Right ventricle myocardium inferior (tissue), 1 donor: ENCODE data around the gene NEU4. TPM values are rescaled to one million over a fixed set of nuclear protein-coding genes. Genes with fewer than 3 reads are reported as not detected.
"Not testable (repeated sequence)": the region's sequence is repeated elsewhere in the genome, so short reads cannot be mapped to it uniquely, and the experiment has no call there.

Experiments used
- ATAC-seq: fragments of 200-7000 bp; cut with Tn5 transposase; one replicate; pipeline ENCODE4 v1.9.1; 2020; ENCODE audit warnings: mild to moderate bottlenecking, moderate library complexity
- DNase-seq: peaks from one replicate; pipeline ENCODE4 v3.0.0; 2021; ENCODE audit errors: missing footprints
- intact Hi-C: fragments of 100-400 bp; cut with DNase I; formaldehyde crosslinking; loops from one replicate; pipeline ENCODE4 v1.11.0; 2022
- total RNA-seq: library from RNA; stranded (reverse); fragmentation: NEBNext Ultra II Directional; extraction: Animal tissue kit (Norgen Biotek cat#: 25700); gene quantifications from one replicate; pipeline ENCODE4 v1.2.1, GENCODE V29; 2021
- donor health status: DM: no; HTN: yes; CAD: no; lungs with severe emphysema.

NEU4 gene
- total RNA-seq, 1 donor from 2014 or later, result 0.30 TPM

DNA sequence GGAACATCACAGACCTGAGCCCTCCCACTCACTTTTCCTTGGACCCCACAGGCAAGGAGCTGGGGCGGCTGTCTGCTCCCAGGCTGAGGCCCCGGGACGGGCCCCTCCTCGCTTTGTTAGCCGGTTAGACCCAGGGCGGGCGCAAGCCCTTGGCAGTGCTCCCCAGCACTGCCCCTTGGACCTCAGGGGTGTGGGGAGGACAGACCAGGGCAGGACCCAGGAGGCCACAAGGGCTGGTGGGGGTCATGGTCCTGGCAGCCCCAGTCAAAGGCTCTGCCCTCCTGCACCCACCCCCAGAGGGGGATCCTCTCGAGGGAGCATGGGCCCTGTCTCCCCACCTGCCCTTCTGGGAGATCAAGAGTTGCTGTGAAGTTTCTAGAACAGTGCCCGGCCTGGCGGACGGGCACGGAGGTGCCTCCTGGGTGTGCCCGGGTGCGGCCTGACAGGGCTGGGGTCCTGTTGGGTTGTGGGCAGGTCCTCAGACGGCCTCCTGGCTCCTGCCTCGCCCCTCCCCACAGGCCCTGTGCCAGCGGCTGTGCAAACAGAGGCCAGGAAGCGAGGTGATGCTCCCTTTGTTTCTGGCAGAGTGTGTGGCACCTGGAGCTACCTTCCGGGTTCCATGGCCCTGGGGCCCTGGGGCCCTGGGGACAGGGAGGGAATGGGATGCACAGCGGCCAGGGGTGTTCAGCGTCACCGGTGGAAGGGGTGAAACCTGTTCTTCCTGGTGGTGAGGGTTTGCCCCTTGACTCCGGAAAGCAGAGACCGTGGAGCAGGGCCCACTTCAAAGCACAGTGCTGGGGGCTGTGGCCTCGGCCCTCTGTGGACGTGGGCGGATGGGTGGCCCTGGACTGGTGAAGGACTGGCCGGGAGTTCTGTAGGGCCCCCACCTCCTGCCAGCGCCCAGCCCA is 35.2 kb upstream of the NEU4 start:
- ATAC-seq (no peak), DNase-seq (peak; percentile 22)
- intact Hi-C loops, result no loop called here

DNA sequence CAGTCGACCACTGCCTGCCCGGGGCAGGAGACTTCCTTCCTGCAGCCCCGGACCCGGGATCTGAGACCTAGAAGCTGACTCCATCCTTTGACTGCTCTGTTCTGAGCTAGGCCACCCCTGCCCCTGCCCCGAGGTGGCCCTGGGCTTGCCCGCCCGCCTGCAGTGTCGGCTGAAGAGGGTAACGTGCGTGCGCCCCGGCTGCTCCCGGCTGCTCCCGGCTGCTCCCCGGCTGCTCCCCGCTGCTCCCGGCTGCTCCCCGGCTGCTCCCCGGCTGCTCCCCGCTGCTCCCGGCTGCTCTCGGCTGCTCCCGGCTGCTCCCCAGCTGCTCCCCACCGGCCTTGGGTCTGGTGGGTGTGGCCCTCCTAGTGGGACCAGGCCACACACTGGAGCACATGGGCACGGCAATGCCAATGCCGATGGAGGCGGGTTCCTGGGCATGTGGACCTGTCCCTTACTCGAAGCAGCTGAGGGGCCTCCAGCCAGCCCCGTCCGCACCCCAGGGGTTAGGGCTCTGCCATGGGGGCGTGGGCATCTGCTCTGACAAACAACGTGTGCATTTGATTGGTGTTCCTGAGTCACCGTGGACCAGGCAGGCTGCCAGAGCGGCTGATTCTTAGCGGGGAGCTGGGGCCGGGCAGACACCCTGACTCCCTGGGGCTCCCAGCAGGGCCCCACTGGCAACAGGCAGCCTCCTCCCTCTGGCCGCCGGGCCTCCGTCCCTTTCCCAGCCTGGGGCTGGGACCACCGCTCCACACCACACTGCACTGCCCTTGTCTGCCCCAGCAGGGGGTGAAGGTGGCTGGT is 34.4 kb upstream of the NEU4 start:
- ATAC-seq (no peak), DNase-seq (peak; percentile 48)
- intact Hi-C loops, result no loop called here

DNA sequence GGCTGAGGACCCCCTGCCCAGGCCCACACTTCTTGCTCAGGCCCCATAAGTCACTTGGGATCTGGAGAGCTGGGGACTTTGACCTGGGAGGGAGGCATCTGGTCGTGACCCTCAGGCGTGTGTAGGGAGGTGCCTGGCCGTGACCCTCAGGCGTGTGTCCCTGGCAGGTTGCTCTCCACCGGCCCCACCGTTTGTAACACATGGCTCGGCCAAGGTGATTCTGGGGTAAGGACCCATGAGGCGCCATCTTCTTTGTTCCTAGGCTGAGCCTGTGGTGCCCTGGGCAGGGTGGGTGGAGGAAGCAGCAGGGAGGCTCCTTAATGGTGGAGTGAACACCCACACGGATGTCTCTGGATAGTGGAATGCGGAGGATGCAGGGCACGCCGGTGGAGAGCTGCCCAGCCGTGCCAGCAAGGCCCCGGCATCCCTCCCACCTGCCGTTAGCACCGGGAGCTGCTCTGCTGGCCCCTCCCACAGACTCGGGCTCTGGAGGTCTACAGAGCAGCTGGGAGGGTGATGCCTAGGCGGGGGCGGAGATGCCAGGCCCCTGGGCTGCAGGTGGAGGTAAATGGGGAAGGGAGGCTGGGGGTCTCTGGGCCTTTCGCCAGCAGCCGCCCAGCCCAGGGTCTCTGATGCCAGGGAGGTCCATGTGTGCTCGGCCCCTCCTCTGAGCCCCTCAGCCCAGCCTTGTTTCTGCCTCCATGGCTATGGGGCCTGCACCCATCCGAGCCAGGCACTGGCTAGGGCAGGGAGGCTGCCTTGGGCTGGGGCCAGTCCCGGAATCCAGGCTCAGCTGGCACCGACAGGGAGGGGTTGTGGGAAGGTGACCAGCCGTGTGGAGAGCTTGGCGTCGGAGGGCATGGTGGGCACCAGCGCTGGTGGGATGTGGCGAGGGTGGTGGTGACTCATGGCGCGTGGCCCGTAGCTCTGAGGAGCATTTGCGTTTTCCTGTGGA is 33.5 kb upstream of the NEU4 start:
- no peak for ATAC-seq
- intact Hi-C loops, result no loop called here
- peak; percentile 65 for DNase-seq

DNA sequence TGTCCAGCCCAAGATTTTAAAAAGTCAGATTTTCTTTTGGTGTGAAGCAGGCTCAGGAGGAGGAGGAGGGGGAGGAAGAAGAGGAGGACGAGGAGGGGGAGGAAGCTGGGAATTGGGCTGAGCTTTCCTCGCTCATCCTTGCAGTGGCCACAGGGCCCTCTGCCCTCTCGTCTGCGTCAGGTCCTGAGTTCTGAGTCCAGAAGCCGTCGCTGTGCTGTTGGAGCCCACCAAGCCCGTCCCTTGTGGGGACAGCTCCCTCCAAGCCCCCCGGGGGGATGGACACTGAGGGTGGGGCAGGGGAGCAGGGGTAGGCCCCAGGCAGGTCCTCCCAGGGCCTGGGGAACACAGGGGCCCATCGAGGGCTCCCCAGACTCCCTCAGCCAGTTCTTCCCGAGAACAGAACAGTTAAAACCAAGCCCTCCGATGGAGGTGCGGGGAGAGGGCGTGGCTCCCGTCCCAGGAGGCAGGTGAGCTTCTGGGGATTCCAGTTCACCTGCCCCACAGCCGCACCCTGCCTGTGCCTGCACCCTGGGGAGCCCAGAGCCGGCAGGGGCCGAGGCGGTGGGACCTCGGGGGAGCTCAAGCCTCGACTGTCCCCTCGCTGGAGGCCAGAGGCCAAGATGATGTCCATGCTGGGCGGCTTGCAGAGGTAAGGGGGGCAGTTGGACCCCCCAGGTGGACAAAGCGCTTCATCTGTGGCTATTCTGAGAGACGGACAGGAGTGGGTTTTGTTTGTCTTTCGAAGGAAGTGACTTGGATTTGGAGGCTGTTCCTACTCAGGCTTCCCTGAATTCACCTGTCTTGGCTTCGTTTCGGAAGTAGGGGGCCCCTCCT is 32.4 kb upstream of the NEU4 start, which contains the start of gene GAL3ST2:
Gene GAL3ST2 (plus strand): TSS at position 487 of the 834 bp plus-strand sequence. CDS start 134 bp downstream, at position 621.
- intact Hi-C loops, result no loop called here
- ATAC-seq (no peak), DNase-seq (no peak)

DNA sequence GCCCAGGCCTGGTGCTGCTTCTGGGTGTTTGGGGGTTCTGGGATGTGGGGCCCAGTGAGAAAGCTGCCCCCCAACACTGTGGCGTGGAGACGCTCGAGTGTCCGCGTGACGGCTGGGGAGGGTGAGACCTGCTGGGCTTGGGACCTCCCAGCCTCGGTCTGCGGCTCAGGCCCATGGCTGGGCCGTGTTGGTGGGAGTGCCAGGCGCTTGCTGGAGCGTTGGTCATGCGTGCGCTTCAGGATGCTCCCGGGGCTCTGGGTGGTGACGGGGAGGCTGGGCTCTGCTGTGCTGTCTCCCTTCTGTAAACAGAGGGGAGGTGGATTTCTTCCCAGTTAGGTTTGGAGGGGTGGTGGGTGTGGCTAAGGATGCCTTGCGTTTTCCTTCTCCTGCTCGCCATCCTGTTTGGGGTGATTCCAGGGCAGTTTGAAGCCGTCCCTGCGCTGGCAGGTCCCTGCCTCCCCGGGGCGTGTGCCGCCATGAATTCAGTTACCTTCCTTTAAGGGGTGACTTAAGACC is 31.8 kb upstream of the NEU4 start:
- intact Hi-C loops, result no loop called here
- ATAC-seq (no peak), DNase-seq (no peak)

DNA sequence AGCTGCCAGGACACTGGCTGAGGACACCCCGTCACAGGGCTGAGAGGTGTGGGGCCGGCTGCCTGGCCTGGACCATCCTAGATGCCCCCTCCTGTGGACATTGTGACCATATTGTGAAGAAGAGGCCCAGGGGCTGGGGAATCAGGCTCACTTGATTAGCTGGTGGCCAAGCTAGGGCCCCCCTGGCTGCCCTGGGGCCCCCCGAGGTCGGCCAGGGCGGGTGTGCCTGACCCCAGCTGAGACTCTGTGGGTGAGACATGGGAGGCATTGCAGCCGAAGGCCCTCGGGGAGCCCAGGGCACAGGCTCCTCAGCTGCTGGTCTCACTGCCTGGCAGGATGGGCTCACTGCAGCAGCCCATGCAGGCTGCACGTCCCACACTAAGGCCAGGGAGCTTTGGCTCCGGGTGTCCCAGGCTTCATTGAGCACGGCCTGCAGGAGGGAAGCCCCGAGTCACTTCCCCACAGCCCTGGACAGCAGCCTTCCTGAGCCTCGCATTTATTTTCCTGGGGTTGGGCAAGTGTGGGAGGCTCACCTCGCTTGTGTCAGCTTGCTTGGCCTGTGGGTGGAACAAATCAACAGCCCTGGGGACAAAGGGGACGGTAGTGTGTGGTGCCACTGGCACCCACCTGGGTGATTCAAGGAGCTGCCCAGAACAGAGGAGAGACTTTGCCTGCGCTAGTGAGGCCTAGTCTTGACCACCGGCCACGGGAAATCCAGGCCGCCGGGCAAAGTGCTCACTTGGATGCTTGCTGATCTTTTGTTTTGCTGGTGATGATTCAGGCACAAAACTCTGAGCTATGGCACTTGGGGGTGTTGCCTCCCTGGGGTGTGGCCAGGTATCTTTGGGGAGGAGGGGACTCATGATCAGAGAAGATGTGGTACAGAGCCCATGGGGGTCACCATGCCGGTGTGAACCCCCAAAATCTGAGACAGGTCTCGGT is 31.0 kb upstream of the NEU4 start:
- ATAC-seq, result no peak
- DNase-seq, result no peak
- intact Hi-C loops, result no loop called here

DNA sequence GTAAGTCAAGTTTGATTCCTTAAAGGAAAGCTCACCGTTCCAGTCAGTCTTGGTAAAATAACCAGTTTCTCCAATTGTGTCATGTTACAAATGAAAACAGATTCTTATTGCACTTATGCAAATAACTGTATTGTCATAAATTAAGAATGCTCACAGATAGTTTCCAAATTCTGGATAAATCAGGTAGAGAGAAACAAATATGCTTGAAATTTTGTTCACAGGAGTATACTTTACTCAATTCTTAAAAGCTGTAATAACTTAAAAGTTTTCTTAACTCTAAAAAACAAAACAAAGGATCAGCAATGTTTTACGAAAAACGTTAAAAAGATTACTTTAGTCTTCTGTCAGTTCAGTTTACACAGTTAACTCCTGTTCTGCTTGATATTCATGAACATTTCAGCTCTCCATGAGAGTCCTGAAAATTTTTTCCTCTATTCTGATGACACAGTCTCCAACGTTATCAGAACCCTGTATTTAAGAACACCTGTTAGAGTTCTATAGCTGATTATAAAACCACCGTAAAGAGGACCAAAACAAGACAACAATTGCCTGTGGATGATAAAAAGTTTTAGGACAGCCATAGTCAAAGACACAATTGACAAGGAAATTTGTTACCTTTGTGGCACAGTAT is 27.9 kb upstream of the NEU4 start:
- intact Hi-C loops, result no loop called here
- no peak for ATAC-seq
- no peak for DNase-seq

DNA sequence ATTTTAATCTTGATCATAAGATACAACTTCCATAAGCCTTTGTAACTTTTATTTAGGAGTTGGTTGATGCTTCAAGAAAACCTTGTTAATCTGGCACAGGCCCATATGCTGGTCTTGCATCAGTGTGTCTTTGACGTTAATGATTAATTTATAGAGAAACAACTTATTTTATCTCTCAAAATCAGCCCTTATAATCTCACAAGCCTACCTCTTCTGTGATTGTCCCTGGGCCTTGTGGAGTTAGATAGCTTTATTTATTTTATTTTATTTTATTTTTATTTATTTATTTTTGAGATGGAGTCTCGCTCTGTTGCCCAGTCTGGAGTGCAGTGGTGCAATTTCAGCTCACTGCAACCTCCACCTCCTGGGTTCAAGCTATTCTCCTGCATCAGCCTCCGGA is 26.9 kb upstream of the NEU4 start:
- intact Hi-C loops, DNase-seq, ATAC-seq: not testable (repeated sequence)

DNA sequence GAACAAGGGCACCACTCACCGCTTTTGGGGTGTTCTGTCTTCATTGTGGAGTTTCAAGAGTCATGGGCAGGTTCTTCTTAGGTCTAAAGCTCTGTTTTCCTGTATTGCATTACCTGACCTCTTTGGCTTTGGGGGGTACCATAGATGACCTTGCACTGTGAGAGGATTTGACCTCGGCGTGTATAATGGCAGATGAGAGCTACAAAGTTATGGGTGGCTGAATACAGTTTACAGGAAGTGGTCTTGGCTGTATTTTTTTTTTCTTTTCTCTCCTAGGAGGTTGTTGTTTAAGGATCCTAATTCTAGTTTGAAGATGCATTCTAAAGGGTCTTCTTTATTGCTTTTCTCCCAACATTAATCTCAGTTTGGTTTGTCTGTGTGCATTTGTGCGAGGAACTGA is 20.9 kb upstream of the NEU4 start:
- intact Hi-C loops, result no loop called here
- DNase-seq, result no peak
- no peak for ATAC-seq

DNA sequence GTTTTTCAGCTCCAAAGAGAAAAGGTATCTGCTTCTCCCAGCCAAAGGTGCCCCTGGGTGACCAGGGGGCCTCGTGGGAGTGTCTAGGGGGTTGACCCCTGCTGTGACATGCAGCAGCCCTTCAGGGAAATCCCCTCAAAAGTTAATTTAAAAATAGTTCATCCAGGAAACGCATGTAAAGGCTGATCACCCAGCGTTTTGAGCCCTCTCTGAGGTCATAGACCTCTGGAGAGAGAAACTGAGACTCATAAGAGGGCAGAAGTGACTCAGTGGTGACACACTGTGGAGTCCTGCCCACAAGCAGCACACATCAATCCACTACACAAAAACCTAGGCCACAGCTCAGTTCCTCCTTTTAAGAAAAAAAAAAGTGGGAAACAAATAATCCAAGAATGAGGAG is 20.4 kb upstream of the NEU4 start:
- intact Hi-C loops, result no loop called here
- no peak for ATAC-seq
- DNase-seq, result no peak

DNA sequence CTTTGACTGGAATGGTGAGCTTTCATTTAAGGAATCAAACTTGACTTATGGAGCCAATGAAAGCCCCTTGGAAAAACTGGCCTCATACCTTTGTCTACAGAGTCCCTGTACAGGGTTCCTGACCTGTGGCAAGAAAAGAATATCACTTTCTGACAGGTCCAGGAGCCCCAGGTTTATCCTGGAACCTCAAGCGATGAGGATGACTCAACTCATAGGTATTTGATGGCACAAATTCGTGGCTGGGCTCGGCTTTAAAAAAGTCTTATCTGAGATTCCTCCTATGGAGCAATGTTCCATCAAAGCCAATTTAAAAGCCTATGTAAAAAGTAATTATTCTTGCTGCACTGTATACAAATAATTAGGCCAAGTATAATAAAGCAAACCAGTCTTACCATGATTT is 17.6 kb upstream of the NEU4 start:
- intact Hi-C loops, DNase-seq, ATAC-seq: not testable (repeated sequence)

DNA sequence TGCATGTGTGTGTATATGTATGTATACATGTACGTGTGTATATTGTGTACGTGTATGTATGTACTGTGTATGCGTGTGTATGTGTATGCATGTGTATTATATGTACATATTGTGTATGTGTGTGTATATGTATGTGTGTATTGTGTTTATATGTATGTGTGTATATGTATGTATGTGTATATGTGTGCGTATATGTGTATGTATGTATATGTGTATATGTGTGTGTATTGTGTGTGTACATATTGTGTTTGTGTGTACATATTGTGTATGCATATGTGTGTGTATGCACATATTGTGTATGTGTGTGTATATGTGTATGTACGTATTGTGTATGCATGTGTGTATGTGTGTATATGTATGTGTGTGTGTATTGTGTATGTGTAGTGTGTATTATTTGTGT is 15.6 kb upstream of the NEU4 start:
- intact Hi-C loops, result no loop called here
- ATAC-seq (no peak), DNase-seq (no peak)

DNA sequence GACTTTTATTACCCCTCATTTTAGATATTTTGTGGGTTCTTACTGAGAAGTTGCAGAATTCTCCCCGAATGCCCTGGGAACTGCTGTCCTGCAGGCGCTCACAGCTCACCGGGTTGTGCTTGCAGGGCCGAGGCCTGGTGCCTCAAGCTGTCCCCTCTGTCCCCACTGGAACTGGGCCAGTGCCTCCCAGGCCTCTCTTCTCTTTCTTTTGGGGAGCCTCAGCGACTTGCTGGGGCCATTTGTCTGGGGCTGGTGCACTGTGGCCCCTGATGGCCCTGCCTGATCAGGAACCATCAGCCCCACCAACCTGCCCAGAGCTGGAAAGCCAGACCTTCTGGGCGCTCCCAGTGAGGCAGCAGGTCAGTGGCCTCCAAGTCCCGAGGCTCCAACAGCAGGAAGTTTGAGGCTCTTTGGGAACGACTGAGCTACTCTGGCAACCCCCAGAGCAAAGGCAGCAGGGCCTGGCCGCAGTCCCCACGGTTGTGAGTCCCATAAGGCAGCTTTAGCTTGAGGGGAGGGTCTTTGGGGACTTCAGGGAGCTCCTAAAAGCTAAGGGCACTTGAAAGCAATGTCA is 14.7 kb upstream of the NEU4 start:
- intact Hi-C loops, result no loop called here
- DNase-seq, result no peak
- no peak for ATAC-seq

DNA sequence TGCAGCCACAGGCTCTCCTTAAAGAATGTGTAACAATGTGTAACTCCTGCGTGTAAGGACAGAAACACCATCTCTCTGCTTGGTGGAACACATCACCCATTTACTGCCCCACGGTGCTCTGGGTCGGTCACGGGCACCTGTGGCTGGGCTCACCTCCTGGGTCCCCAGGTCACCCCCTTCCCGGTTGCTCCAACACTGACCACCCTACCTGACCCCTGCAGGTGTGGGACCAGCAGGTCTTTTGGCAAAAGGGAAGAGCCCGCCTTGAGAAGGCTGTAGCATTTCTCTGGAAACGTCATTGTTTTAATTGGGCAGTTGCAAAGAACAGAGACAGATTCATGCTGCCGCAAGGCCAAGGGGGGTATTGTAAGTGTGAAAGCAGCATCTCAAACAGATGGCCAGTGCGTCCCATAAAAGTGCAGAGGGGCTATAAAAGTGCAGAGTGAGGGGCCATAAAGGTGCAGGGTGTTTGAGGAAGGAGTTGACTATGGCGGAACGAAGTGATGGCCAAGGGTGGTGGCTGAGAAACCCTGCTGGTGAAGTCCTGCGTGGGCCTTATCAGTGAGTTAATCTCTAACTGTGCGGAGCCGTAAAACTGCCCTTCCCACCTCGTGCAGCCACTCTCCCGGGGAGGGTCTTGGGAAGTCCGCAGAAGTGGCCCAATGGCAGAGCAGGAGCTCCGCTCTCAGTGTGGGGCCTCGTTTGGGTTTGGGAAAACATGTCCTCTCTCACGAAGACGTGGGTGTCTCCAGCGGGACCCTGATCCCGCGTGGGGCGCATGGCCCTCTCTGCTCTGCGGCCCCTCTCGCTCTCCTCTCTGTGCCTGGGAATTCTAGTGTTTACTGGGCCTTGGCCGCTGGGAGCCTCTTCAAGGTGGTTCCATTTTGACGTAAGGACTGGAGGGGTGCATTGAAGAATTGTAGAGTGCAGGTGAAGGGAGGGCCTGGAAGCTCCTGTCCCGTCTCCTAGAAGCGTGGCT is 13.7 kb upstream of the NEU4 start:
- no peak for DNase-seq
- intact Hi-C loops, result no loop called here
- ATAC-seq, result no peak

DNA sequence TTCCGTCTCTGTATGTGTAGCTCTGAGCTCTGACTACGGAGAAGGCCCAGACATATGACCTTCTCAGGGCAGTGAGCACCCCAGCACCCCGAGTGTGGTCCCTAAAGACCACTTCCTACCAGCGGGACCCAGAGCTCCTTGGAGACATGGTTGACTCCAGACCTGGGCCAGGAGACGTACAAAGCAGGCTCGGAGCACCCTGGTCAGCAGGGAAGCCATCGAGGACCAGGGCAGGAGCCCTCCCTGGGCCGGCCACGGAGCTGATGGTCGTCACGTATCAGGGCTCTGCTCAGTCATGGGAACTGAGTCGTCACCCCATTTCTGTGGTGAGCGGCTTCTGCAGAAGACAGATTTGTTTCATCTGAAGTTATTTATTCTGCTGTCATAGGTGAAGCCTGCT is 12.8 kb upstream of the NEU4 start:
- intact Hi-C loops, result no loop called here
- DNase-seq (no peak), ATAC-seq (no peak)
